HK-2 (cell line): ENCODE measurements around the gene DRG2.
A peak's percentile ranks its signal among the peaks of the same experiment; 100 is the strongest.

Experiments used
- DNase-seq: peaks from one replicate; pipeline ENCODE4 v3.0.0-alpha.2; 2018; ENCODE audit not compliant: unreplicated experiment

DRG2 gene

DNA sequence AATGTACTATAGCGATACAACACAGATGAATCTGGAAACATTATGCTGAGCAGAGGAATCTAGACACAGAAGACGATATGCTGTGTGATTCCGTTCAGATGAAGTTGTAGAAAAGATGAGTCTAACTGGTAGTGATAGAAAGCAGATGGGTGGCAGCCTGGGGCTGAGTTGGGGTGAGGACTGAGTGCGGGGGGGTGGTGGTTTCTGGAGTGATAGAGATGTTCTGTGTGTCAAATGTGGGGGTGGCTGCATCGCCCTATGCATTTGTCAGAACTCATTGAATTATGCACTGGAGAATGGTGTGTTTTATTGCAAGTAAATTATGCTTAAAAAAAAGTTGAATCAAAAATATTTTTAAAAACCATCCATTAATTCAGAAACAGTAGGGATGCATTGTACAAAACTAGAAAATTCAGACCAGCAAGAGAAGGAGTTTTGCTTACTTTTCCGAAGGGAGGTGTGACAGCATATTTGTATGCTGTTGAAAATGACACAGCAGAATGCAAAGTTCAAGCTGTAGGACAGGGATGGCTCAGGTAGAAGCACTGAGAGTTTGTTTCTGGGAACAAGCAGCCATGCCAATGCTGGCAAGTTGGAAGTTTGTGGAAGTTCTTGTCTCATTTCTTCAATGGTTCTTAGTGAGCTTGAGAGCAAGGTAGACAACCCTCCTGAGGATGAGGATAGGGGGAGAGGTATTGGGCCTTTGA is 13.0 kb upstream of the DRG2 start:
- DNase-seq: no peak

DNA sequence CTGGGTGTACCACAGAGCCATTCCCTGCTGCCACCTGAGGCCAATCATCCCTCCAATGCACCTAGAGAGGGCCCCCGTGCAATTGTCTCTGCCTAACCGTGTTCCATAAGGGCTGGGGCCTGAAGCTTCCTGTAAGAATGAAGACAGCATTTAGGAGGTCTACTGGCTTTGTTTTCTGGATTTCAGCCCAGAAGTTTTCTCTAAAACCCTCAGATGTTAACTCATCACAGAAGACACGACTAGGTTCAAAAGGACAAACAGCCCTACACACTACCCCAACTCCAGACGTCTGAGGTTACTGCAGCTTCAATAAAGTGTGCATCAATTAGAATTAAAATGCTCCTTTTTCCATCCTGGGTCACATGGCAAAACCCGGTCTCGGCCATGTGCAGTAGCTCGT is 10.8 kb upstream of the DRG2 start:
- no peak for DNase-seq

- no peak for DNase-seq
Observed at GRCh38 chr17:18079543-18079942, 8.2 kb upstream of the DRG2 start.

GRCh38 chr17:18084256-18084655 is 3.5 kb upstream of the DRG2 start:
- no peak for DNase-seq

DNA sequence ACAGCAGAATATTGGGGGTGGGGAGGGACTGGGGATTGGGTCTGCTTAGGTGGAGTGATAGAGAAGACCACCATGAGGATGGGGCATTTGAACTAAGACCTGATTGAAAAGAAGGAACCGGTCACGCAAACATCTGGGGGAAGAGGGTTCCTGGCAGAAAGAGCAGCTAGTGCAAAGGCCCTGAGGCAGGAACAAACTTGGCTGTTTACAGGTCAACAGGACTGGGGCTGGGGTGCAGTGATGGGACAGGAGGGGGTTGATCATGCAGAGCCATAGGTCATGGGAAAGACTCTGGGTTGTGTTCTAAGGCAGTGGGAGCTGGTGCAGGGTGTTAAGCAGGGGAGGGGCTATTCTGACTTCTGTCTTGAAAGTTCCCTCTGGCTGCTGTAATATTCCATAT is 1.9 kb downstream of the DRG2 start:
- DNase-seq: no peak

DNA sequence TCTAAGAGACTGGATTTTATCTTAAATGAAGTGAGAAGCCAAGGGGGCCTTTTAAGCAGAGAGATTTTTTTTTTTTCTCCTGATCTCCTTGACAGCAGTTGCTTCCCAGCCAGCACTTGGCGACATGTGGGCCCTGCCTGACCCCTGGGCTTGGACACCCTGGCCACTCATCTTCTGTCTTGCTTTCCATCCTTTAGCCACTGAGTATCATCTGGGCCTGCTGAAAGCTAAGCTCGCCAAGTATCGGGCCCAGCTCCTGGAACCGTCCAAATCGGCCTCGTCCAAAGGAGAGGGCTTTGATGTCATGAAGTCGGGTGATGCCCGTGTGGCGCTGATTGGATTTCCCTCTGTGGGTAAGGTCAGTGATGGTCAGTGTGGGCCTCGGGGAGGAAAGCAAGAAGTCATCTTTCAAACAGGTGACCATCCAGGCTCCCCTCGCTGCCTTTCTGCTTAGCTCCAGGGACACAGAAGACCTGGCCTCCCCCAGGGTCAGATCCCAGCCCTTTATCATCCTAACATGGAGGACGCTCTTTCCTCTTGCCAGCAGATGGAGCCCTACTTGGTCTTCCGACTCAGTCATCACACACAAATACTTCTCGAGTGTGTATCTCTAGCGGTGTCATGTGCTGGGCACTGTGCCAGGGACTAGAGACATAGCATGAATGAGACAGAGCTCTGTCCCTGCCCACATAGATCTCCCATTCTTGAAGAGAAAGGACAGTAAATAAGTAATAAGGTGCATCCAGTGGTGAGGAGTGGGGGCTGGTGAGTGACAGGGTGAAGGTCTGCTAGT is 6.1 kb downstream of the DRG2 start:
- DNase-seq: peak; percentile 62

DNA sequence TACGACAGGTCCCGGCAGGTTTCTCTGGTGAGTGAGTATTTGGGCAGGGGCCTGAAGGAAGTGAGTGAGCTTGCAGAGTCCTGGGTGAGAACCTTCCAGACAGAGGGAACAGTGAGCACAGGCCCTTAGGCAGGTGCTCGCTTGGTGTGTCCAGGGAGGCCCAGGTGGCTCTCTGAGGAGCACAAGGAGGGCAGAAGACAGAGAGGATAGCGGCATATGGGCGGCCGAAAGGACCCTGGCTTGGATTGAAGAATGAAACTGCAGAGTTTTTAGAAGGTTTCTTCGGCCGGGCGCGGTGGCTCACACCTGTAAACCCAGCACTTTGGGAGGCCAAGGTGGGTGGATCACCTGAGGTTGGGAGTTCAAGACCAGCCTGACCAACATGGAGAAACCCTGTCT is 6.7 kb downstream of the DRG2 start:
- no peak for DNase-seq

DNA sequence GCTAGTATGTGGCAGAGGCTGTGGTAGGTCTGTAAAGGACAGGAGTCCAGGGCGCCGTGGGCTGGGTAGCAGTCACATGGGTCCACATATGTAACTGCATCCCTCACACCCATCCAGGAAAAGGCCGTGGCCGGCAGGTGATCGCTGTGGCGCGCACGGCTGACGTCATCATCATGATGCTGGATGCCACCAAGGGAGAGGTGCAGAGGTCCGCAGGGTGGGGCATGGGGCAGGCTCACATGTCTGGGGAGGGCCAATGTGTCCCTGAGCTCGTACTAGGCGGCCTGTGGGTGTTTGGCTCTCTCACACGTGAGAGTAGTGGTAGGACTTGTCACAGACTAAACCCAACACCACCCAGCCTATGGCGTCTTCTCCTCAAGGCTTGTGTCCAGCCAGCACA is 11.8 kb downstream of the DRG2 start:
- no peak for DNase-seq

- no peak for DNase-seq
Observed at GRCh38 chr17:18100616-18101015, 12.9 kb downstream of the DRG2 start.

GRCh38 chr17:18101828-18102227 is 14.1 kb downstream of the DRG2 start:
- no peak for DNase-seq

GRCh38 chr17:18102640-18103039 is 14.9 kb downstream of the DRG2 start:
- no peak for DNase-seq

GRCh38 chr17:18105027-18105426 is 17.3 kb downstream of the DRG2 start:
- DNase-seq: no peak

GRCh38 chr17:18105595-18105994 is 17.8 kb downstream of the DRG2 start:
- no peak for DNase-seq

DNA sequence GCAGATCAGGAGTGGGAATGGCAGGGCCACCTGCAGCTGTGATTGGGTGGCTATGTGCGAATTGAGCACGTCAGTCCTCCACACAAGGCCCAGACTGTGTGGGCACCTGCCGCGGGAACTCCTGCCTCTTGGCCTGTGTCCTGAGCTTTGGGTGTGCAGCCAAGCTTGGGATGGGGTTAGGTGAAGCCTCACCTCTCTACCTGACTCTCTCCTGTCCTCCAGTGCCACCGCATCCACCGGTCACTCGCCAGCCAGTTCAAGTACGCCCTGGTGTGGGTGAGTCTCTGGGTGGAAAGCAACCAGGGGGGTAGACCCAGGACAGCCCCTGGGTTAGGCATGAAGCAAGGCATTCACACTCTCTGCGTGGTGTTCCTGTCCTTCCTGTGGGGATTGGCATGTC is 18.5 kb downstream of the DRG2 start:
- DNase-seq: no peak

GRCh38 chr17:18107061-18107790 is 19.5 kb downstream of the DRG2 start:
- DNase-seq: no peak

GRCh38 chr17:18107971-18108370 is 20.2 kb downstream of the DRG2 start:
- DNase-seq: no peak

- no peak for DNase-seq
Observed at GRCh38 chr17:18108401-18109312, 20.9 kb downstream of the DRG2 start, which contains the start of gene MYO15A. Gene MYO15A (plus strand): TSS chr17:18108756. CDS start chr17:18118801, 10,045 bp downstream.

DNA sequence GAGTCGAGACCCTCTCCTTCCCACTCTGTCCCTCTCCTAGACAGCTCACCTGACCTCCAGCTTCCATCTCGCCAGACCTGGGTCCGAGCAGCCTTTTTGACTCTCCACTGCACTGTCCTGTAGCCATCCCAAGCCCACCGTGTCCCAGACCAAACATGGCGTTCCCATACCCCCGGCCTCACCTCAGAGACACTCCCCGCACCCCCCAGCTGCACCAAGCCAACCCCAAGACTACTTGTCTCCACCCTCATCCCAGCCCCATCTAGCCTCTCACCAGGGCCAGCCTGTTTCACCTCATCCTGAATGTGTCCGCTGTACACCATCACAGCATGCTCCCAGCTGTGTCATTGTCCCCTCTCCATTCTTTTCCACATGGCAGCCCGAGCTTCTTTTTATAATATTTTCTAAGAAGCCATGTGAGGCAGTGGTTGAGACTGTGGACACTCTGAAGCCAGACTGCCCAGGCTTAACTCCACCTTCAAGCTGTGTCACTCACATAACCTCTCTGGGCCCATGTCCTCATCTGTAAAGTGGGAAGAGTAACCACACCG is 22.3 kb downstream of the DRG2 start:
- no peak for DNase-seq

DNA sequence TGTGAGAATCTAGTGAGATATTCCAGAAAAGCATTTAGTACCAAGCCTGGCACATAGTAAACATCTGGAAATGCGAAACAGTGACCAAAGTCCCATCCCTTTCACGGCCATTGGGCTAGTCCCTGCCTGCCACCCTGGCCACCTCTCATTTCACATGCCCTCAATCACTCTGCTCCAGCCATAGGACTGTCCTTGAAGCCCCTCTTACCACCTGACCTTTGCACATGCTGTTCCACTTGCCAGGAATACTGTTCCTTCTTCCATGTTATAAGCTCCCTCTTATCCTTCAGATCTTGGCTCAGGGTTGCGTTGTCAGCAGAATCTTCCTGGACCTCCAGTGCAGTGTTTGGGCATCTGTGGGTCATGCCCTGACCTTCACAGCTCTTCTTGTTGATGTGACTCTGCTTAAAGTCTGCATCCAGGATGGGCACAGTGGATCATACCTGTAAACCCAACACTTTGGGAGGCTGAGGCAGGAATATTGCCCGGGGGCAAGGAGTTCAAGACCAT is 22.9 kb downstream of the DRG2 start:
- no peak for DNase-seq

- DNase-seq: no peak
Observed at GRCh38 chr17:18111330-18111971, 23.7 kb downstream of the DRG2 start.

DNA sequence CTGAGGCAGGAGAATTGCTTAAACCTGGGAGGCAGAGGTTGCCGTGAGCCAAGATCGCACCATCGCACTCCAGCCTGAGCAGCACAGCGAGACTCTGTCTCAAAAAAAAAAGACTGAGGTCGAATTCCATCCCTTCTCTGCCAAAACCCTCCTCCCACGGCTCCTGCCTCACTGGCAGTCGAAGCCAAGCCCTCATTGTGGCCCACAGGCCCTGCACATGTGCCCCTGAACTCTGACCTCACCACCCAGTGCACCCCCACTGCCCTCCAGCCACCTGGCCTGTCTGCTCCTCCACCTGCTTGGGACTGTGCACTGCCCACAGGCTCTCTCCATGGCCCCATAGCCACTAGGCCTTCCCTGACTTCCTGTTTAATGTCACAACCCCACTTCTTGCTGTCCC is 27.8 kb downstream of the DRG2 start:
- DNase-seq: no peak
